ENCODE data around the gene TRAPPC2L.

GRCh38 chr16:88870608-88871348, 13.9 kb downstream of the TRAPPC2L start:
- TF ChIP-seq, protein P1, sequence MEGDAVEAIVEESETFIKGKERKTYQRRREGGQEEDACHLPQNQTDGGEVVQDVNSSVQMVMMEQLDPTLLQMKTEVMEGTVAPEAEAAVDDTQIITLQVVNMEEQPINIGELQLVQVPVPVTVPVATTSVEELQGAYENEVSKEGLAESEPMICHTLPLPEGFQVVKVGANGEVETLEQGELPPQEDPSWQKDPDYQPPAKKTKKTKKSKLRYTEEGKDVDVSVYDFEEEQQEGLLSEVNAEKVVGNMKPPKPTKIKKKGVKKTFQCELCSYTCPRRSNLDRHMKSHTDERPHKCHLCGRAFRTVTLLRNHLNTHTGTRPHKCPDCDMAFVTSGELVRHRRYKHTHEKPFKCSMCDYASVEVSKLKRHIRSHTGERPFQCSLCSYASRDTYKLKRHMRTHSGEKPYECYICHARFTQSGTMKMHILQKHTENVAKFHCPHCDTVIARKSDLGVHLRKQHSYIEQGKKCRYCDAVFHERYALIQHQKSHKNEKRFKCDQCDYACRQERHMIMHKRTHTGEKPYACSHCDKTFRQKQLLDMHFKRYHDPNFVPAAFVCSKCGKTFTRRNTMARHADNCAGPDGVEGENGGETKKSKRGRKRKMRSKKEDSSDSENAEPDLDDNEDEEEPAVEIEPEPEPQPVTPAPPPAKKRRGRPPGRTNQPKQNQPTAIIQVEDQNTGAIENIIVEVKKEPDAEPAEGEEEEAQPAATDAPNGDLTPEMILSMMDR (IDR thresholded peaks at IDR 0.05) = no peak
- no peak for TF ChIP-seq ZFX (IDR thresholded peaks at IDR 0.05; ENCODE audit: borderline replicate concordance)

Data from 22Rv1 (cell line).